IMR-90 (cell line): ENCODE data around the gene ZDHHC3. TPM values are rescaled to one million over a fixed set of nuclear protein-coding genes. Genes with fewer than 3 reads are reported as not detected.

Experiments used
- ATAC-seq: fragments of 200-7000 bp; cut with Tn5 transposase; 2 replicates; pipeline ENCODE4 v1.9.1; 2020; ENCODE audit warnings: low read depth, mild to moderate bottlenecking, moderate library complexity
- BruUV-seq: library from RNA; stranded (reverse); fragments of 400-500 nt; replicated peaks from 2 replicates; lab custom pipeline; 2021; lab: Mats Ljungman, UMichigan
- CTCF ChIA-PET: fragments of 300-600 bp; formaldehyde crosslinking; extraction: SDS; loops from one replicate; lab custom pipeline; 2021; ENCODE audit warnings: antibody characterized with exemption; lab: Yijun Ruan, JAX
- POLR2A ChIA-PET: fragments of 300-600 bp; sonication (Branson Sonifier 250); formaldehyde crosslinking; loops from one replicate; lab custom pipeline; 2022; ENCODE audit warnings: antibody characterized with exemption; ENCODE audit not compliant: unreplicated experiment; lab: Charles Lee
- DNase-seq: peaks from one replicate; pipeline ENCODE4 v3.0.0; 2013
- H2AFZ ChIP-seq: replicated peaks from 2 replicates; pipeline ENCODE3; 2013; ENCODE audit warnings: low read length, mild to moderate bottlenecking; ENCODE audit not compliant: poor library complexity
- H2AK5ac ChIP-seq: 2 replicates; pipeline ENCODE4 v1.6.1; 2013; ENCODE audit warnings: low read depth, low read length, inconsistent platforms
- H2AK9ac ChIP-seq: replicated peaks from 2 replicates; pipeline ENCODE3; 2013; ENCODE audit warnings: mild to moderate bottlenecking, low read depth, low read length, moderate library complexity; ENCODE audit not compliant: poor library complexity
- H2BK120ac ChIP-seq: 2 replicates; pipeline ENCODE4 v1.6.1; 2013; ENCODE audit warnings: low read depth, low read length, inconsistent platforms
- H2BK15ac ChIP-seq: 3 replicates; pipeline ENCODE4 v1.6.1; 2013; ENCODE audit warnings: low read depth, low read length, inconsistent platforms
- H2BK20ac ChIP-seq: 2 replicates; pipeline ENCODE4 v1.6.1; 2013; ENCODE audit warnings: low read depth, mild to moderate bottlenecking, inconsistent platforms, low read length, moderate library complexity
- H2BK5ac ChIP-seq: 2 replicates; pipeline ENCODE4 v1.6.1; 2013; ENCODE audit warnings: mild to moderate bottlenecking, low read depth, low read length, inconsistent platforms; ENCODE audit not compliant: poor library complexity, severe bottlenecking
- H3K14ac ChIP-seq: replicated peaks from 2 replicates; pipeline ENCODE4 v1.6.1; 2013; ENCODE audit warnings: low read depth, low read length, inconsistent platforms
- H3K18ac ChIP-seq: 2 replicates; pipeline ENCODE4 v1.6.1; 2013; ENCODE audit warnings: low read depth, low read length, control low read depth
- H3K23ac ChIP-seq: 2 replicates; pipeline ENCODE4 v1.6.1; 2013; ENCODE audit warnings: low read depth, low read length, inconsistent platforms
- H3K27ac ChIP-seq: 2 replicates; pipeline ENCODE4 v1.5.1; 2013; ENCODE audit warnings: mild to moderate bottlenecking, control low read depth, low read length; ENCODE audit not compliant: insufficient read depth
- H3K27me3 ChIP-seq: 2 replicates; pipeline ENCODE4 v1.6.1; 2013; ENCODE audit warnings: low read length; ENCODE audit not compliant: control insufficient read depth, insufficient read depth
- H3K36me3 ChIP-seq: 2 replicates; pipeline ENCODE4 v1.6.1; 2013; ENCODE audit warnings: low read length, mixed read lengths; ENCODE audit not compliant: control insufficient read depth, insufficient read depth
- H3K4ac ChIP-seq: 2 replicates; pipeline ENCODE4 v1.6.1; 2013; ENCODE audit warnings: low read depth, low read length, inconsistent platforms
- H3K4me1 ChIP-seq: 2 replicates; pipeline ENCODE4 v1.6.1; 2013; ENCODE audit warnings: low read length, mixed read lengths; ENCODE audit not compliant: control insufficient read depth, insufficient read depth
- H3K4me2 ChIP-seq: 2 replicates; pipeline ENCODE4 v1.6.1; 2013; ENCODE audit warnings: low read depth, mild to moderate bottlenecking, control low read depth, low read length, moderate library complexity
- H3K4me3 ChIP-seq: 2 replicates; pipeline ENCODE4 v1.5.1; 2013; ENCODE audit warnings: low read depth, mild to moderate bottlenecking, control low read depth, low read length, moderate library complexity; ENCODE audit not compliant: insufficient read depth
- H3K56ac ChIP-seq: 2 replicates; pipeline ENCODE4 v1.6.1; 2013; ENCODE audit warnings: low read length, inconsistent platforms; ENCODE audit not compliant: insufficient read depth; ENCODE audit errors: extremely low read depth
- H3K79me1 ChIP-seq, 2 experiments: 2 replicates each; pipeline ENCODE4 v1.6.1; 2013; ENCODE audit warnings: low read length in 2 of 2, inconsistent platforms in 1 of 2, low read depth in 1 of 2
- H3K9ac ChIP-seq: 2 replicates; pipeline ENCODE4 v1.6.1; 2013; ENCODE audit warnings: low read depth, low read length, control low read depth
- H3K9me1 ChIP-seq: 2 replicates; pipeline ENCODE4 v1.6.1; 2013; ENCODE audit warnings: low read length, inconsistent platforms; ENCODE audit not compliant: insufficient read depth
- H3K9me3 ChIP-seq: 2 replicates; pipeline ENCODE4 v1.6.1; 2013; ENCODE audit warnings: low read length; ENCODE audit not compliant: control insufficient read depth, insufficient read depth
- H4K20me1 ChIP-seq: 2 replicates; pipeline ENCODE4 v1.6.1; 2013; ENCODE audit warnings: low read length, inconsistent platforms; ENCODE audit not compliant: insufficient read depth
- H4K5ac ChIP-seq: 2 replicates; pipeline ENCODE4 v1.6.1; 2013; ENCODE audit warnings: mild to moderate bottlenecking, low read depth, low read length, control low read depth
- H4K8ac ChIP-seq, 2 experiments: 2 replicates each; pipeline ENCODE4 v1.6.1; 2013; ENCODE audit warnings: low read depth in 2 of 2, low read length in 2 of 2, control low read depth in 1 of 2, inconsistent platforms in 1 of 2
- H4K91ac ChIP-seq: 2 replicates; pipeline ENCODE4 v1.6.1; 2013; ENCODE audit warnings: low read depth, low read length, inconsistent platforms; ENCODE audit not compliant: insufficient read depth
- BHLHE40 ChIP-seq: fragments of 150-350 bp; IDR thresholded peaks from 2 replicates; pipeline ENCODE4 v1.6.1; 2016; ENCODE audit warnings: mild to moderate bottlenecking, low read depth, low read length
- CEBPB ChIP-seq: IDR thresholded peaks from 2 replicates; pipeline ENCODE4 v1.6.1; 2012; ENCODE audit warnings: low read depth, low read length, improper control_type of control experiment
- CHD1 ChIP-seq: IDR thresholded peaks from 2 replicates; pipeline ENCODE4 v1.6.1; 2012; ENCODE audit warnings: low read depth, low read length, improper control_type of control experiment
- FOS ChIP-seq: fragments of 150-350 bp; IDR thresholded peaks from 2 replicates; pipeline ENCODE4 v1.6.1; 2016; ENCODE audit warnings: low read depth, low read length
- MAFK ChIP-seq: IDR thresholded peaks from 2 replicates; pipeline ENCODE4 v1.6.1; 2012; ENCODE audit warnings: low read depth, low read length, improper control_type of control experiment
- MAZ ChIP-seq: IDR thresholded peaks from 2 replicates; pipeline ENCODE4 v1.6.1; 2012; ENCODE audit warnings: low read depth, mild to moderate bottlenecking, low read length, improper control_type of control experiment, moderate library complexity, borderline replicate concordance
- MXI1 ChIP-seq: IDR thresholded peaks from 2 replicates; pipeline ENCODE4 v1.6.1; 2012; ENCODE audit warnings: low read depth, mild to moderate bottlenecking, low read length, moderate library complexity, borderline replicate concordance
- NFE2L2 ChIP-seq: fragments of 150-350 bp; IDR thresholded peaks from 2 replicates; pipeline ENCODE4 v1.6.1; 2016; ENCODE audit warnings: low read depth, mild to moderate bottlenecking, low read length
- POLR2A ChIP-seq: IDR thresholded peaks from 2 replicates; pipeline ENCODE4 v1.6.1; 2012; ENCODE audit warnings: mild to moderate bottlenecking, low read depth, low read length
- RAD21 ChIP-seq: IDR thresholded peaks from 2 replicates; pipeline ENCODE4 v1.6.1; 2012; ENCODE audit warnings: low read length, improper control_type of control experiment
- RCOR1 ChIP-seq: IDR thresholded peaks from 2 replicates; pipeline ENCODE4 v1.6.1; 2012; ENCODE audit warnings: mild to moderate bottlenecking, low read length, improper control_type of control experiment; ENCODE audit not compliant: insufficient replicate concordance
- RFX5 ChIP-seq: IDR thresholded peaks from 2 replicates; pipeline ENCODE4 v1.8.0; 2012; ENCODE audit warnings: low read depth, mild to moderate bottlenecking, low read length, moderate library complexity
- SMC3 ChIP-seq: fragments of 150-350 bp; IDR thresholded peaks from 2 replicates; pipeline ENCODE4 v1.6.1; 2016; ENCODE audit warnings: low read depth, mild to moderate bottlenecking, antibody characterized with exemption, low read length, moderate library complexity
- WGBS, 2 experiments: methylation state at CpG; one replicate each; pipeline versions ENCODE4 v1.1.5 to v1.1.7; 2013; ENCODE audit warnings: missing lambda C conversion rate in 2 of 2; ENCODE audit not compliant: insufficient read length in 1 of 2; ENCODE audit errors: extremely low coverage in 2 of 2; 5-methylcytosine and 5-hydroxymethylcytosine counted together
- dilution Hi-C: fragments of 300-500 bp; cut with HindIII; formaldehyde crosslinking; loops from one replicate; pipeline ENCODE4 v1.14.3; 2018; ENCODE audit warnings: low sequenced_read_pairs; ENCODE audit not compliant: unreplicated experiment
- in situ Hi-C: fragments of 300-500 bp; cut with MboI; formaldehyde crosslinking; loops from 3 replicates; pipeline ENCODE4 v1.14.3; 2019; ENCODE audit warnings: low sequenced_read_pairs, inconsistent platforms, mixed read lengths
- intact Hi-C: fragments of 100-400 bp; cut with micrococcal nuclease; formaldehyde crosslinking; loops from 2 replicates; pipeline ENCODE4 v1.10.0; 2022
- polyA plus RNA-seq, 3 experiments: library from polyadenylated mRNA; depleted of rRNA; stranded (reverse); fragments of >200 nt; gene quantifications; 2 replicates each; pipeline ENCODE4 v1.2.3, GENCODE V29; 2012; ENCODE audit warnings: low replicate concordance in 1 of 3
- total RNA-seq: library from RNA; depleted of rRNA; stranded (reverse); fragments of >200 nt; gene quantifications from 2 replicates; pipeline ENCODE4 v1.2.3, GENCODE V29; 2012
- TF ChIP-seq, protein P1 (sequence below): conservative IDR thresholded peaks from 2 replicates; pipeline ENCODE4 v1.5.1; 2012; ENCODE audit warnings: mild to moderate bottlenecking, low read depth, low read length, improper control_type of control experiment
- TF ChIP-seq, protein P2 (sequence below): fragments of 150-350 bp; IDR thresholded peaks from 2 replicates; pipeline ENCODE4 v1.6.1; 2017; ENCODE audit warnings: mild to moderate bottlenecking, antibody characterized with exemption, low read length, low read depth
- TF ChIP-seq, protein P3 (sequence below): fragments of 150-350 bp; IDR thresholded peaks from 2 replicates; pipeline ENCODE4 v1.6.1; 2016; ENCODE audit warnings: low read depth, mild to moderate bottlenecking, low read length, moderate library complexity, borderline replicate concordance

Gene ZDHHC3
- total and polyA plus RNA-seq, 2 of the 4 experiments (the other 2 are of a cell fraction) = 57.7 to 59.6 TPM

DNA sequence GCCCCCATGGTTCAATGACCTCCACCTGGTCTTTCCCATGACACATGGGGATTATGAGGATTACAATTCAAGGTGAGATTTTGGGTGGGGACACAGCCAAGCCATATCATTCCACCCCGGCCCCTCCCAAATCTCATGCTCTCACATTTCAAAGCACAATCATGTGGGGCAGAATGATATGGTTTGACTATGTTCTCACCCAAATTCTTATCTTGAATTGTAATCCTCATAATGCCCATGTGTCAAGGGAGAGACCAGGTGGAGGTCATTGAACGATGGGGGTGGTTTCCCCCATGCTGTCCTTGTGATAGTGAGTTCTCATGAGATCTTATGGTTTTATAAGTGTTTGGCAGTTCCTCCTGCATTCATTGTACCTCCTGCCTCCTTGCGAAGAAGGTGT, 47.7 kb upstream of the ZDHHC3 start:
- dilution Hi-C loops = no loop called here
- Histone ChIP-seq H4K8ac (no peak overlapping the region), H2BK120ac (no peak overlapping the region), H3K18ac (no peak overlapping the region), H3K4me2 (no peak overlapping the region), H3K36me3 (no peaks in the 10 kb centered on the region), H2AK5ac (no peak overlapping the region), H3K79me1 (no peaks in the 10 kb centered on the region), H2BK5ac (no peak overlapping the region), H4K20me1 (no peaks in the 10 kb centered on the region), H3K4me3 (no peak overlapping the region), H4K5ac (no peak overlapping the region), H2BK20ac (no peak overlapping the region), H3K23ac (no peak overlapping the region), H3K4me1 (peaks cover 12% of the 10 kb centered on the region), H2AK9ac (no peak overlapping the region), H4K91ac (no peak overlapping the region), H3K9me1 (peaks cover 9% of the 10 kb centered on the region), H3K14ac (no peak overlapping the region), H2AFZ (no peak overlapping the region), H3K27ac (no peak overlapping the region), H3K9me3 (no peaks in the 10 kb centered on the region), H3K4ac (no peak overlapping the region), H3K56ac (no peak overlapping the region), H3K27me3 (no peaks in the 10 kb centered on the region), H2BK15ac (no peak overlapping the region), H3K9ac (no peak overlapping the region)
- BruUV-seq = no TSS peak
- no CpG with 5 or more reads among the region's 3 CpGs for WGBS, 2 experiments
- ATAC-seq (no peak), DNase-seq (no peak)
- no peak for TF ChIP-seq CHD1
- no peak for TF ChIP-seq FOS
- TF ChIP-seq NFE2L2 = no peak
- TF ChIP-seq MXI1 = no peak
- no peak for TF ChIP-seq SMC3
- TF ChIP-seq RFX5 = no peak
- TF ChIP-seq RAD21 = no peak
- no peak for TF ChIP-seq POLR2A
- TF ChIP-seq, protein P1, sequence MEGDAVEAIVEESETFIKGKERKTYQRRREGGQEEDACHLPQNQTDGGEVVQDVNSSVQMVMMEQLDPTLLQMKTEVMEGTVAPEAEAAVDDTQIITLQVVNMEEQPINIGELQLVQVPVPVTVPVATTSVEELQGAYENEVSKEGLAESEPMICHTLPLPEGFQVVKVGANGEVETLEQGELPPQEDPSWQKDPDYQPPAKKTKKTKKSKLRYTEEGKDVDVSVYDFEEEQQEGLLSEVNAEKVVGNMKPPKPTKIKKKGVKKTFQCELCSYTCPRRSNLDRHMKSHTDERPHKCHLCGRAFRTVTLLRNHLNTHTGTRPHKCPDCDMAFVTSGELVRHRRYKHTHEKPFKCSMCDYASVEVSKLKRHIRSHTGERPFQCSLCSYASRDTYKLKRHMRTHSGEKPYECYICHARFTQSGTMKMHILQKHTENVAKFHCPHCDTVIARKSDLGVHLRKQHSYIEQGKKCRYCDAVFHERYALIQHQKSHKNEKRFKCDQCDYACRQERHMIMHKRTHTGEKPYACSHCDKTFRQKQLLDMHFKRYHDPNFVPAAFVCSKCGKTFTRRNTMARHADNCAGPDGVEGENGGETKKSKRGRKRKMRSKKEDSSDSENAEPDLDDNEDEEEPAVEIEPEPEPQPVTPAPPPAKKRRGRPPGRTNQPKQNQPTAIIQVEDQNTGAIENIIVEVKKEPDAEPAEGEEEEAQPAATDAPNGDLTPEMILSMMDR = no peak
- TF ChIP-seq, protein P2, sequence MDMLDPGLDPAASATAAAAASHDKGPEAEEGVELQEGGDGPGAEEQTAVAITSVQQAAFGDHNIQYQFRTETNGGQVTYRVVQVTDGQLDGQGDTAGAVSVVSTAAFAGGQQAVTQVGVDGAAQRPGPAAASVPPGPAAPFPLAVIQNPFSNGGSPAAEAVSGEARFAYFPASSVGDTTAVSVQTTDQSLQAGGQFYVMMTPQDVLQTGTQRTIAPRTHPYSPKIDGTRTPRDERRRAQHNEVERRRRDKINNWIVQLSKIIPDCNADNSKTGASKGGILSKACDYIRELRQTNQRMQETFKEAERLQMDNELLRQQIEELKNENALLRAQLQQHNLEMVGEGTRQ = no peak
- TF ChIP-seq, protein P3, sequence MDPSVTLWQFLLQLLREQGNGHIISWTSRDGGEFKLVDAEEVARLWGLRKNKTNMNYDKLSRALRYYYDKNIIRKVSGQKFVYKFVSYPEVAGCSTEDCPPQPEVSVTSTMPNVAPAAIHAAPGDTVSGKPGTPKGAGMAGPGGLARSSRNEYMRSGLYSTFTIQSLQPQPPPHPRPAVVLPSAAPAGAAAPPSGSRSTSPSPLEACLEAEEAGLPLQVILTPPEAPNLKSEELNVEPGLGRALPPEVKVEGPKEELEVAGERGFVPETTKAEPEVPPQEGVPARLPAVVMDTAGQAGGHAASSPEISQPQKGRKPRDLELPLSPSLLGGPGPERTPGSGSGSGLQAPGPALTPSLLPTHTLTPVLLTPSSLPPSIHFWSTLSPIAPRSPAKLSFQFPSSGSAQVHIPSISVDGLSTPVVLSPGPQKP = no peak
- no peak for TF ChIP-seq MAFK
- TF ChIP-seq RCOR1 = no peak
- no peak for TF ChIP-seq CEBPB
- TF ChIP-seq BHLHE40 = no peak
- TF ChIP-seq MAZ = no peak
- POLR2A ChIA-PET = no interaction called here
- in situ Hi-C loops = no loop called here
- intact Hi-C loops = no loop called here
- CTCF ChIA-PET = interaction anchor here (0.9 kb wide), 1 partner anchor 17 kb away, joined by 3 read pairs; no protein-coding TSS in a partner anchor
